A549 (cell line): ENCODE measurements around the gene TGM4. TPM values are rescaled to one million over a fixed set of nuclear protein-coding genes. Genes with fewer than 3 reads are reported as not detected.

Experiments used
- ATAC-seq, 2 experiments: fragments of 200-7000 bp in 1 of 2; fragments of >200 bp in 1 of 2; cut with Nextera tagmentation in 1 of 2; cut with Tn5 transposase in 1 of 2; 3 replicates each; pipeline versions ENCODE4 v1.8.0 to v1.9.1; 2018 to 2020; ENCODE audit warnings: mild to moderate bottlenecking in 1 of 2, moderate library complexity in 1 of 2
- CTCF ChIA-PET: fragments of 300-600 bp; sonication (Branson Sonifier 250); formaldehyde crosslinking; extraction: SDS; loops from one replicate; lab custom pipeline; 2021; ENCODE audit warnings: antibody characterized with exemption, inconsistent platforms; lab: Yijun Ruan, JAX
- POLR2A ChIA-PET: fragments of 350-600 bp; formaldehyde crosslinking; extraction: SDS; loops from one replicate; lab custom pipeline; 2021; ENCODE audit warnings: antibody characterized with exemption, inconsistent platforms; lab: Yijun Ruan, JAX
- DNase-seq, 2 experiments: peaks; one replicate each; pipeline versions ENCODE4 v3.0.0 to v3.0.0-alpha.2; 2011 to 2016; ENCODE audit warnings: low read depth in 1 of 2, low spot score in 1 of 2
- FAIRE-seq: peaks from 2 replicates; lab custom pipeline; 2011; peaks lifted over from hg19 to GRCh38; lab: Jason Lieb, UNC
- H3K27ac ChIP-seq, 2 experiments: fragments of >200 bp; sonication (Bioruptor Twin); formaldehyde crosslinking; 3 replicates each; pipeline ENCODE4 v1.5.1; 2016 to 2017
- H3K4me1 ChIP-seq: fragments of >200 bp; sonication (Bioruptor Twin); formaldehyde crosslinking; 3 replicates; pipeline ENCODE4 v1.6.1; 2016
- H3K4me2 ChIP-seq: fragments of >200 bp; sonication (Bioruptor Twin); formaldehyde crosslinking; 3 replicates; pipeline ENCODE4 v1.6.1; 2016
- H3K4me3 ChIP-seq: fragments of >200 bp; sonication (Bioruptor Twin); formaldehyde crosslinking; 3 replicates; pipeline ENCODE4 v1.5.1; 2016
- H3K9me3 ChIP-seq: fragments of >200 bp; sonication (Bioruptor Twin); formaldehyde crosslinking; 3 replicates; pipeline ENCODE4 v1.6.1; 2016
- BHLHE40 ChIP-seq: IDR thresholded peaks from 2 replicates; pipeline ENCODE4 v1.6.1; 2012; ENCODE audit warnings: low read depth, low read length, inconsistent platforms
- CHD2 ChIP-seq: fragments of 150-350 bp; IDR thresholded peaks from 2 replicates; pipeline ENCODE4 v1.6.1; 2014; ENCODE audit warnings: low read length; ENCODE audit not compliant: partially characterized antibody
- EHMT2 ChIP-seq: fragments of 200-600 bp; sonication (generic); IDR thresholded peaks from 2 replicates; pipeline ENCODE4 v1.6.1; 2016; ENCODE audit warnings: antibody characterized with exemption, low read depth, mild to moderate bottlenecking, moderate library complexity
- FOXS1 ChIP-seq: fragments of 250-450 bp; sonication (Bioruptor Pico); IDR thresholded peaks from 2 replicates; pipeline ENCODE4 v1.5.0; 2020; ENCODE audit warnings: mild to moderate bottlenecking, moderate library complexity
- HDAC2 ChIP-seq: fragments of 200-600 bp; sonication (generic); IDR thresholded peaks from 2 replicates; pipeline ENCODE4 v1.6.1; 2016
- HOXA7 ChIP-seq: fragments of 250-450 bp; sonication (Bioruptor Pico); IDR thresholded peaks from 2 replicates; pipeline ENCODE4 v1.5.0; 2020; ENCODE audit warnings: mild to moderate bottlenecking, moderate library complexity
- HOXB13 ChIP-seq: fragments of 250-450 bp; sonication (Bioruptor Pico); IDR thresholded peaks from 2 replicates; pipeline ENCODE4 v1.5.0; 2020; ENCODE audit warnings: low read depth, mild to moderate bottlenecking, moderate library complexity
- HOXB5 ChIP-seq: fragments of 250-450 bp; sonication (Bioruptor Pico); IDR thresholded peaks from 2 replicates; pipeline ENCODE4 v1.5.0; 2020; ENCODE audit warnings: mild to moderate bottlenecking, moderate library complexity
- JUN ChIP-seq, 2 experiments: fragments of >200 bp; sonication (Bioruptor Twin); formaldehyde crosslinking; IDR thresholded peaks; 2 replicates in 1 of 2; 3 replicates in 1 of 2; pipeline ENCODE4 v1.6.1; 2016 to 2017
- KDM1A ChIP-seq: fragments of 200-600 bp; sonication (generic); IDR thresholded peaks from 2 replicates; pipeline ENCODE4 v1.6.1; 2016; ENCODE audit warnings: low read depth, mild to moderate bottlenecking
- KDM5A ChIP-seq: fragments of 200-600 bp; sonication (generic); IDR thresholded peaks from 2 replicates; pipeline ENCODE4 v1.6.1; 2016; ENCODE audit warnings: antibody characterized with exemption, mild to moderate bottlenecking
- NFE2L2 ChIP-seq: fragments of 150-350 bp; conservative IDR thresholded peaks from 2 replicates; pipeline ENCODE4 v1.6.1; 2014; ENCODE audit warnings: low read length
- NR3C1 ChIP-seq: fragments of >200 bp; sonication (Bioruptor Twin); formaldehyde crosslinking; IDR thresholded peaks from 3 replicates; pipeline ENCODE4 v1.6.1; 2017
- PHF8 ChIP-seq: fragments of 200-600 bp; sonication (generic); IDR thresholded peaks from 2 replicates; pipeline ENCODE4 v1.6.1; 2016; ENCODE audit warnings: low read depth, mild to moderate bottlenecking, antibody characterized with exemption, moderate library complexity, borderline replicate concordance
- RAD21 ChIP-seq, 2 experiments: fragments of >200 bp in 1 of 2; sonication (Bioruptor Twin) in 1 of 2; formaldehyde crosslinking in 1 of 2; IDR thresholded peaks in 1 of 2; conservative IDR thresholded peaks in 1 of 2; 2 replicates in 1 of 2; 3 replicates in 1 of 2; pipeline ENCODE4 v1.6.1; 2012 to 2018; ENCODE audit warnings: inconsistent platforms in 1 of 2
- RFX5 ChIP-seq: fragments of 450-650 bp; IDR thresholded peaks from 2 replicates; pipeline ENCODE4 v1.7.1; 2014; ENCODE audit warnings: antibody characterized with exemption, mild to moderate bottlenecking, moderate library complexity
- SMC3 ChIP-seq: fragments of >200 bp; sonication (Bioruptor Twin); formaldehyde crosslinking; IDR thresholded peaks from 3 replicates; pipeline ENCODE4 v1.6.1; 2018; ENCODE audit warnings: inconsistent platforms
- SREBF2 ChIP-seq: fragments of 450-650 bp; IDR thresholded peaks from 2 replicates; pipeline ENCODE4 v1.6.1; 2014; ENCODE audit warnings: mild to moderate bottlenecking, moderate library complexity
- ZFP36 ChIP-seq: fragments of 450-650 bp; IDR thresholded peaks from 2 replicates; pipeline ENCODE4 v1.6.1; 2014; ENCODE audit warnings: borderline replicate concordance; ENCODE audit not compliant: partially characterized antibody
- ZNF302 ChIP-seq: fragments of 250-450 bp; sonication (Bioruptor Pico); IDR thresholded peaks from 2 replicates; pipeline ENCODE4 v1.9.0; 2021; ENCODE audit warnings: inconsistent platforms, mild to moderate bottlenecking, moderate library complexity
- WGBS: methylation state at CpG from one replicate; pipeline ENCODE4 v1.1.6; 2017; ENCODE audit errors: missing lambda C conversion rate; 5-methylcytosine and 5-hydroxymethylcytosine counted together
- polyA plus RNA-seq, 4 experiments: library from polyadenylated mRNA; depleted of rRNA in 3 of 4; stranded (reverse); fragments of >200 nt; fragmentation: RNase III in 1 of 4; extraction: RNeasy Plus Mini Kit Qiagen cat#74134 plus additional on column Dnase treatment in 1 of 4; gene quantifications; 2 replicates in 3 of 4; 3 replicates in 1 of 4; pipeline ENCODE4 v1.2.3, GENCODE V29; 2011 to 2017
- TF ChIP-seq, protein P1 (sequence below): fragments of 250-450 bp; sonication (Bioruptor Pico); IDR thresholded peaks from 2 replicates; pipeline ENCODE4 v1.5.0; 2020; ENCODE audit warnings: low read depth, mild to moderate bottlenecking, moderate library complexity
- TF ChIP-seq, protein P2 (sequence below): fragments of >200 bp; sonication (Bioruptor Twin); formaldehyde crosslinking; IDR thresholded peaks from 2 replicates; pipeline ENCODE4 v1.6.1; 2016
- TF ChIP-seq, protein P3 (sequence below): fragments of 150-350 bp; IDR thresholded peaks from 2 replicates; pipeline ENCODE4 v1.6.1; 2014; ENCODE audit warnings: low read depth, mild to moderate bottlenecking, low read length
- TF ChIP-seq, protein P4 (sequence below): IDR thresholded peaks from 2 replicates; pipeline ENCODE4 v1.6.1; 2012
- TF ChIP-seq, protein P5 (sequence below): fragments of >200 bp; sonication (Bioruptor Twin); formaldehyde crosslinking; IDR thresholded peaks from 3 replicates; pipeline ENCODE4 v1.5.1; 2016

Gene TGM4
- polyA plus RNA-seq, 2 of the 4 experiments (the other 2 are of a cell fraction), result 0.01 TPM; not detected in 1

DNA sequence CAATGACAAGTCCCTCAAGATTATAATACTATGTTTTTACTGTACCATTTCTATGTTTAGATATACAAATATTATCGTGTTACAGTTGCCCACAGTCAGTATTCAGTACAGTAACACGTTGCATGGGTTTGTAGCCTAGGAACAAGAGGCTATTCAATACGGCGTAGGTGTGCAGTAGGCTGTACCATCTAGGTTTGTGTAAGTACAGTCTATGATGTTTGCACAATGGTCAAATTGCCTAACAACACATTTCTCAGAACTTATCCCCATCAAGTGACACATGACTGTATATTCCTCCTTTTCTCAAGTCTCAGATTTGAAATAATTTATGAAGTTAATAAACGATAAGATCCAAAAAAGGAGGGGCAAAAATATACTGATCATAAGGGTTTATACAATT lies 79.9 kb downstream of the TGM4 start:
- no peak for TF ChIP-seq ZFP36
- TF ChIP-seq HDAC2, result no peak
- no peak for TF ChIP-seq SREBF2
- no peak for TF ChIP-seq RAD21 (conservative IDR thresholded peaks at IDR 0.05 in 1 of 2, IDR thresholded peaks at IDR 0.05 in 1 of 2)
- TF ChIP-seq HOXB13 (CRISPR knock-in tag), result no peak
- TF ChIP-seq, protein P1, sequence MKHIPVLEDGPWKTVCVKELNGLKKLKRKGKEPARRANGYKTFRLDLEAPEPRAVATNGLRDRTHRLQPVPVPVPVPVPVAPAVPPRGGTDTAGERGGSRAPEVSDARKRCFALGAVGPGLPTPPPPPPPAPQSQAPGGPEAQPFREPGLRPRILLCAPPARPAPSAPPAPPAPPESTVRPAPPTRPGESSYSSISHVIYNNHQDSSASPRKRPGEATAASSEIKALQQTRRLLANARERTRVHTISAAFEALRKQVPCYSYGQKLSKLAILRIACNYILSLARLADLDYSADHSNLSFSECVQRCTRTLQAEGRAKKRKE (CRISPR knock-in tag), result no peak
- ATAC-seq, result no peak
- no peak for DNase-seq
- Histone ChIP-seq H3K4me2 (no peak overlapping the region), H3K4me3 (no peak overlapping the region), H3K9me3 (no peaks in the 10 kb centered on the region), H3K4me1 (no peaks in the 10 kb centered on the region), H3K27ac (no peak overlapping the region)
- POLR2A ChIA-PET, result no interaction called here
- FAIRE-seq, result no peak
- CTCF ChIA-PET, result no interaction called here
- 90% methylated on average over 5 of the region's 5 CpGs for WGBS

DNA sequence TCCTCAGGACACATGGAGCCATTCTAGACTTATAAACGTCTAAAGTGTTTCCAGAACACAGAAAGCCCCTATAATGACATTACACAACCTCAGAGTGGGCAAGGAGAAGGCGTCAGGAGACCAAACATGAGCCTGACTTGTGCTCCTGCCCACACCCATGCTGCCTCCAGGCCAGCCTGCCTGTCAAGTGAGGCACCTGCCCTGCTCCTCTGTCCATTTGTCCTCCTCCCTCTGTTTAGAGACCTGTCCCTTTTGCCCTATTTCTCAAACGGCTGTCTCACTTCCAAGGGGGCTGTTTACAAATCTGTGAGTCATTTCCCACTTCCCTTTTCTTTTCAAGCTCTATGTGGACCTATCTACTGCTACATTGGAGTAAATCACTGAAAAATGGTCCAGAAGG lies 80.6 kb downstream of the TGM4 start:
- no peaks in the 10 kb centered on the region for H3K9me3 ChIP-seq
- FAIRE-seq (no peak), ATAC-seq (no peak)
- no peak overlapping the region for H3K4me2 ChIP-seq
- WGBS, result 43% methylated on average over 3 of the region's 3 CpGs
- H3K4me1 ChIP-seq, result no peaks in the 10 kb centered on the region
- CTCF ChIA-PET, result no interaction called here
- H3K27ac ChIP-seq, result no peak overlapping the region
- no peak overlapping the region for H3K4me3 ChIP-seq
- no peak for TF ChIP-seq RFX5
- no peak for TF ChIP-seq NFE2L2
- TF ChIP-seq, protein P2, sequence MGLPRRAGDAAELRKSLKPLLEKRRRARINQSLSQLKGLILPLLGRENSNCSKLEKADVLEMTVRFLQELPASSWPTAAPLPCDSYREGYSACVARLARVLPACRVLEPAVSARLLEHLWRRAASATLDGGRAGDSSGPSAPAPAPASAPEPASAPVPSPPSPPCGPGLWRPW, result no peak
- no peak for TF ChIP-seq HOXA7 (CRISPR knock-in tag)
- no peak for TF ChIP-seq ZNF302 (CRISPR knock-in tag)
- TF ChIP-seq CHD2, result no peak
- no peak for TF ChIP-seq HOXB5 (CRISPR knock-in tag)
- no peak for TF ChIP-seq KDM1A
- no peak for TF ChIP-seq PHF8
- TF ChIP-seq, protein P1 (CRISPR knock-in tag), result no peak
- TF ChIP-seq, protein P3, sequence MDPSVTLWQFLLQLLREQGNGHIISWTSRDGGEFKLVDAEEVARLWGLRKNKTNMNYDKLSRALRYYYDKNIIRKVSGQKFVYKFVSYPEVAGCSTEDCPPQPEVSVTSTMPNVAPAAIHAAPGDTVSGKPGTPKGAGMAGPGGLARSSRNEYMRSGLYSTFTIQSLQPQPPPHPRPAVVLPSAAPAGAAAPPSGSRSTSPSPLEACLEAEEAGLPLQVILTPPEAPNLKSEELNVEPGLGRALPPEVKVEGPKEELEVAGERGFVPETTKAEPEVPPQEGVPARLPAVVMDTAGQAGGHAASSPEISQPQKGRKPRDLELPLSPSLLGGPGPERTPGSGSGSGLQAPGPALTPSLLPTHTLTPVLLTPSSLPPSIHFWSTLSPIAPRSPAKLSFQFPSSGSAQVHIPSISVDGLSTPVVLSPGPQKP, result no peak
- TF ChIP-seq NR3C1, result no peak
- no peak for TF ChIP-seq EHMT2
- TF ChIP-seq BHLHE40, result no peak
- no peak for TF ChIP-seq FOXS1
- no peak for TF ChIP-seq JUN (IDR thresholded peaks at IDR 0.05)
- TF ChIP-seq SMC3, result no peak
- TF ChIP-seq, protein P4, sequence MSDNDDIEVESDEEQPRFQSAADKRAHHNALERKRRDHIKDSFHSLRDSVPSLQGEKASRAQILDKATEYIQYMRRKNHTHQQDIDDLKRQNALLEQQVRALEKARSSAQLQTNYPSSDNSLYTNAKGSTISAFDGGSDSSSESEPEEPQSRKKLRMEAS, result no peak
- TF ChIP-seq, protein P5, sequence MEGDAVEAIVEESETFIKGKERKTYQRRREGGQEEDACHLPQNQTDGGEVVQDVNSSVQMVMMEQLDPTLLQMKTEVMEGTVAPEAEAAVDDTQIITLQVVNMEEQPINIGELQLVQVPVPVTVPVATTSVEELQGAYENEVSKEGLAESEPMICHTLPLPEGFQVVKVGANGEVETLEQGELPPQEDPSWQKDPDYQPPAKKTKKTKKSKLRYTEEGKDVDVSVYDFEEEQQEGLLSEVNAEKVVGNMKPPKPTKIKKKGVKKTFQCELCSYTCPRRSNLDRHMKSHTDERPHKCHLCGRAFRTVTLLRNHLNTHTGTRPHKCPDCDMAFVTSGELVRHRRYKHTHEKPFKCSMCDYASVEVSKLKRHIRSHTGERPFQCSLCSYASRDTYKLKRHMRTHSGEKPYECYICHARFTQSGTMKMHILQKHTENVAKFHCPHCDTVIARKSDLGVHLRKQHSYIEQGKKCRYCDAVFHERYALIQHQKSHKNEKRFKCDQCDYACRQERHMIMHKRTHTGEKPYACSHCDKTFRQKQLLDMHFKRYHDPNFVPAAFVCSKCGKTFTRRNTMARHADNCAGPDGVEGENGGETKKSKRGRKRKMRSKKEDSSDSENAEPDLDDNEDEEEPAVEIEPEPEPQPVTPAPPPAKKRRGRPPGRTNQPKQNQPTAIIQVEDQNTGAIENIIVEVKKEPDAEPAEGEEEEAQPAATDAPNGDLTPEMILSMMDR, result no peak
- TF ChIP-seq KDM5A, result no peak
- TF ChIP-seq, all 56 proteins: peak for 0
- DNase-seq, result no peak
- POLR2A ChIA-PET, result no interaction called here
